Tibial artery (tissue), 4 donors: Measurements from ENCODE around the gene PTPN14.
"Not testable (repeated sequence)": the region's sequence is repeated elsewhere in the genome, so short reads cannot be mapped to it uniquely, and the experiment has no call there.

Source experiments
- DNase-seq, 2 donors: peaks; one replicate each; pipeline ENCODE4 v3.0.0-alpha.2; 2019
- H3K27ac ChIP-seq, 2 donors: fragments of 200-600 bp; sonication (generic) in 1 of 2; 1 replicate in 1 of 2; 2 replicates in 1 of 2; pipeline ENCODE4 v1.5.1; 2018 to 2019; ENCODE audit warnings: mild to moderate bottlenecking in 1 of 2
- H3K27me3 ChIP-seq, 2 donors: fragments of 200-600 bp; sonication (generic) in 1 of 2; one replicate each; pipeline versions ENCODE4 v1.5.1 to v1.6.0; 2016 to 2019
- H3K36me3 ChIP-seq, 3 donors: fragments of 200-600 bp; sonication (generic) in 2 of 3; one replicate each; pipeline ENCODE4 v1.5.1; 2016 to 2019; ENCODE audit warnings: mild to moderate bottlenecking in 2 of 3
- H3K4me1 ChIP-seq, 4 donors: fragments of 200-600 bp; sonication (generic) in 2 of 4; 1 replicate in 3 of 4; 2 replicates in 1 of 4; pipeline ENCODE4 v1.5.1; 2016 to 2019
- H3K4me3 ChIP-seq, 2 donors: fragments of 200-600 bp; sonication (generic) in 1 of 2; 1 replicate in 1 of 2; 2 replicates in 1 of 2; pipeline ENCODE4 v1.5.1; 2018 to 2019; ENCODE audit warnings: mild to moderate bottlenecking in 2 of 2
- H3K9me3 ChIP-seq, 3 donors: fragments of 200-600 bp; sonication (generic) in 1 of 3; one replicate each; pipeline ENCODE4 v1.5.1; 2016 to 2019
- intact Hi-C: fragments of 100-400 bp; cut with DNase I; formaldehyde crosslinking; loops from one replicate; pipeline ENCODE4 v1.15.0; 2023; ENCODE audit warnings: low total_unique reads
- TF ChIP-seq, protein P1 (sequence below), 2 experiments: fragments of 200-600 bp in 1 of 2; fragments of 450-650 bp in 1 of 2; IDR thresholded peaks; one replicate each; pipeline ENCODE4 v1.5.1; 2017 to 2019; ENCODE audit warnings: antibody characterized with exemption in 2 of 2, mild to moderate bottlenecking in 1 of 2, moderate library complexity in 1 of 2

PTPN14 gene

DNA sequence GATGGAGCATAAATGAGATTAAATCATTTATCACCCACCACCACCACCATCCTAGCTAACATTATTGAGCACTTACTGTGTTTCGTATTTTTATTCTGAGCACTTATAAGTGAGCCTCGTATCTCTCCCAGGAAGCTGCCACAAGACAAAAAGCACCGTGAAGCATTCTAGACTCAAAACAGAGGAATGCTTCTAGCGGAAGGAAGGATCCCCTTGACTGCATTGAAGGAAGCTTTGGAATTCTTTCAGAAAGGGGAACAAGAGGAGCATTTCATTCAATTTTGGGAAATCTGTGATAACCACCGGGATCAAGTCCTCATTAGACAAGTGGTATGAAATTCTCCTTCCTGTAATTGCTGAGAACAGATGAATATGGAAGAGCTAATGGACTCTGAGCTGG, 66.3 kb downstream of the PTPN14 start:
- H3K4me1 ChIP-seq, result peaks cover 0 to 28% (median 0%) of the 10 kb centered on the region in 4 donors
- DNase-seq, result no peak
- H3K9me3 ChIP-seq, result no peaks in the 10 kb centered on the region
- H3K27ac ChIP-seq, result no peak overlapping the region
- TF ChIP-seq, protein P1, sequence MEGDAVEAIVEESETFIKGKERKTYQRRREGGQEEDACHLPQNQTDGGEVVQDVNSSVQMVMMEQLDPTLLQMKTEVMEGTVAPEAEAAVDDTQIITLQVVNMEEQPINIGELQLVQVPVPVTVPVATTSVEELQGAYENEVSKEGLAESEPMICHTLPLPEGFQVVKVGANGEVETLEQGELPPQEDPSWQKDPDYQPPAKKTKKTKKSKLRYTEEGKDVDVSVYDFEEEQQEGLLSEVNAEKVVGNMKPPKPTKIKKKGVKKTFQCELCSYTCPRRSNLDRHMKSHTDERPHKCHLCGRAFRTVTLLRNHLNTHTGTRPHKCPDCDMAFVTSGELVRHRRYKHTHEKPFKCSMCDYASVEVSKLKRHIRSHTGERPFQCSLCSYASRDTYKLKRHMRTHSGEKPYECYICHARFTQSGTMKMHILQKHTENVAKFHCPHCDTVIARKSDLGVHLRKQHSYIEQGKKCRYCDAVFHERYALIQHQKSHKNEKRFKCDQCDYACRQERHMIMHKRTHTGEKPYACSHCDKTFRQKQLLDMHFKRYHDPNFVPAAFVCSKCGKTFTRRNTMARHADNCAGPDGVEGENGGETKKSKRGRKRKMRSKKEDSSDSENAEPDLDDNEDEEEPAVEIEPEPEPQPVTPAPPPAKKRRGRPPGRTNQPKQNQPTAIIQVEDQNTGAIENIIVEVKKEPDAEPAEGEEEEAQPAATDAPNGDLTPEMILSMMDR (IDR thresholded peaks at IDR 0.05), result no peak
- no peak overlapping the region for H3K4me3 ChIP-seq
- no peaks in the 10 kb centered on the region for H3K36me3 ChIP-seq
- no peaks in the 10 kb centered on the region for H3K27me3 ChIP-seq
- intact Hi-C loops, result no loop called here

DNA sequence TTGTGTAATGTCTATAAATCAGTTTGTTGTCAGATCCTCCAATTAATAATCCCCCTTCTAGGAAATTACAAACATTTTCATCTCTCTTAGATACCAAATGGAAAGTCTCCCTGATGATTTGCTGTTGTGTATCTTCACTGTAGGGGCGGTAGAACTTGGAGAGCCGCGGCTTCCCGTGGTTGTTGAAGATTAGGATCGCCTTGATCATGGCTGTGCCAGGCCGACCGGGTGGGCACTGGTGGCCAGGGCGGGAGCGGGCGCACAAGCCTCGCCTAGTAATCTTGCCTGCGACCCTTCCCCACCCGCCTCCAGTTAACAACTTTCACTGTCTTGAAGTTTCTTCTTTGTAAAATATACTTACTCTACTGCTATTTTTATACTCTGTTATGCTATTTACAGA, 68.2 kb downstream of the PTPN14 start:
- H3K36me3 ChIP-seq, H3K27me3 ChIP-seq, intact Hi-C loops, DNase-seq, H3K27ac ChIP-seq, H3K4me3 ChIP-seq, H3K9me3 ChIP-seq: not testable (repeated sequence)
- peaks cover 0 to 28% (median 0%) of the 10 kb centered on the region in 4 donors for H3K4me1 ChIP-seq

DNA sequence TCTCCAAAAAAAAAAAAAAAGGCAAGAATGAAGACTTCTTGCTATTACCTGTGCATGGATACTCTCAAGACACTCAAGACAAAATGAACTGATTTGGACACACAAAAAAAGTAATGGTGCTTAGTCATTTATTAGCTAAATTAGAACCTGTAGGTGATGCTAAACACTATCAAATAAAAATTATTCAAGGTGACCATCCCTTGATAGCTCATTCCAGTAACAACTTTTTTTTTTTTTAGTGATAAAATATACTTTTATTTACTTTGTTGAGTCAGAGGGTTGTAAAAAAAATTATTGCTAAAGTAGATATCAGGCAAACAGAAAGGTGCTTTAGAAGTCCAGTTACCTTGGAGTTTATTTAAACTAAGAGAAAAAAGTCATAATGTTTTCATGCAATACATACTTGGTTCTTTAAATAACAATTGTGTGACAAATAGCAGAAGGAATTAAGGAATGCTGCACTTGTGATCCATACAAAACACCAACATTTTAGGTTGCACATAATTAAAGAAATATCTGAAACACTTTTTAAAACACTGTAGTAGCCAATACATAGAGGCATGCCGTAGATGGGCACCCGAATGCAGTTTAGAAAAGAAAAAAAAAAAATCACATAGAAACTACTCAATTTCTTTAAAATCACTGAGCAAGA, 69.3 kb downstream of the PTPN14 start:
- H3K27me3 ChIP-seq, H3K36me3 ChIP-seq, DNase-seq, H3K27ac ChIP-seq, H3K4me3 ChIP-seq, H3K9me3 ChIP-seq, intact Hi-C loops: not testable (repeated sequence)
- peaks cover 0 to 37% (median 3%) of the 10 kb centered on the region in 4 donors for H3K4me1 ChIP-seq

DNA sequence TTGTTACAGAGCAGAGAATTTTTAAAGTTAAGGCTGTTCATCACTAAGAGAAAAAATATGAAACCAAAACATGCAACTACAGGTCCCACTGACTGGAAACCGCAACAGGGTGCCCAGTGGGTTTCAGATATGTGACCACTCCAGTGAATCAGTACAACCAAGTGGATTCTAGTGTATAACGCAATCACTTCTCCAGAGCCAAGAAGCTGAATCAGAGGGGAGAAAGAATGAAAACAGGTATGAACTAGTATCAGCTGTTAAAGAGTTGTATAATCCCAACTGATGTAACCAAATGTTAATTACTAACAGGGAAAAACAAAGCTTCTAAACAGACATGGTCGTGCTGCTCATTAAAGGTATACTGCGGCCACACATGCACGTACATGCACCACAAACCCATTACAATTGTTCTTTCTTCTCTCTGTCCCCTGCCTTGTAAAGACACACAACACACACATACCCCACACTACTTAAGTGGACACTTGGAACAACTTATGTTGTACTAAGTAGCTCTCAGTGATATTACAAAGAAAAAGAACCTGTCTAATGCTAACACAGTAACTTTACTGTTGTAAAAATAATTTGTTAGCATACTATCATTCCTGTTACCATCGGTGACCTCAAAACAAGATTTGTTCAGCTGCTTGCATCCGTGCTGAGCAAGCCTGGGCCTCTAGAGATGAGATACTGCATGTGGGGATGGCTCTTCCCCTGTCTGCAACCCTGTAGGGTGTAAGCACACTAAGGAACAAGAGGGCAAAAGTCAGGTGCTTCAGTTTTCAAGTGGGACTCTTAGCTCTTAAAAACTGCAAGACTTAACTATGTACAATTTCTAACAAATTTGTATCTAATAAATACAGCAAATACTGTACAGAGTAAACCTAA, 74.2 kb downstream of the PTPN14 start:
- TF ChIP-seq, protein P1 (IDR thresholded peaks at IDR 0.05), result no peak
- intact Hi-C loops, result no loop called here
- no peak for DNase-seq
- Histone ChIP-seq H3K27ac (no peak overlapping the region), H3K27me3 (no peaks in the 10 kb centered on the region), H3K4me3 (no peak overlapping the region), H3K36me3 (no peaks in the 10 kb centered on the region), H3K4me1 (peaks cover 0 to 28% (median 7%) of the 10 kb centered on the region in 4 donors), H3K9me3 (no peaks in the 10 kb centered on the region)

DNA sequence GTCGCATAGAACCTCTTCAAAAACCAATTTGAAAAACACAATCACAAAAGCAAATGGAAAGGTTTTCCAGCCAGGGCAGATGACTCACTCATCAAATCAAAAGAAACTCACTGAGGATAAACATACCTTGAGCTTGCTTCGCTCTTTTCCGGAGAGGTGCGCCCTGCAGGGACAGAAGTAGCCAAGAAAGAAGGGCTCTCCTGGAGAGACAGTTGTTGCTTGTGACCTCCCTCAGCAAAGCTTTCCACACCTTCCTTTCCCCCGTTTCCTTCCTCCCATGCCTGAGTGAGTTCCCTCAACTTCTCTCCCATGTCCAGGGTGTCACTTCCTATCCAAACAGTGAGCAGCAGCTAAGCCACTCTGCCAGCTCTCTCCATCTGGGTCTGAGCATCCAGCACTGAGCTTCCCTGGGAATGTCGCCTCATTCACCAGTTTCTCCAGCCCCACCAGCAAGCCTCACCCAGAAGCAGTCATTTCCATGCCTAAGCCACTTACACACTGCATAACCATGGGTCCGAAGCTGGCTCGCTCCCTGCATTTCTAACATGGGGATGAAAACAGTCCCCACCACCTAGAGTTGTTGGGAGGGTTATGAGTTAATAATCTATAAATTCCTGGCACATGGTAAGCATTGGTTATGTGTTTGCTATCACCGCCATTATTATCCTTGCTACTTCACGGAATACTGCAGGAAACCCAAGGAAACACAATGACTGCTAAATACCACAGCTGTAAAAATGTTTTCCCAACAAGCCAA, 75.0 kb downstream of the PTPN14 start:
- H3K36me3 ChIP-seq, result no peaks in the 10 kb centered on the region
- H3K4me1 ChIP-seq, result peaks cover 0 to 31% (median 7%) of the 10 kb centered on the region in 4 donors
- H3K9me3 ChIP-seq, result no peaks in the 10 kb centered on the region
- intact Hi-C loops, result no loop called here
- no peak for DNase-seq
- no peak overlapping the region for H3K4me3 ChIP-seq
- no peak overlapping the region for H3K27ac ChIP-seq
- no peaks in the 10 kb centered on the region for H3K27me3 ChIP-seq
- TF ChIP-seq, protein P1 (IDR thresholded peaks at IDR 0.05), result no peak

DNA sequence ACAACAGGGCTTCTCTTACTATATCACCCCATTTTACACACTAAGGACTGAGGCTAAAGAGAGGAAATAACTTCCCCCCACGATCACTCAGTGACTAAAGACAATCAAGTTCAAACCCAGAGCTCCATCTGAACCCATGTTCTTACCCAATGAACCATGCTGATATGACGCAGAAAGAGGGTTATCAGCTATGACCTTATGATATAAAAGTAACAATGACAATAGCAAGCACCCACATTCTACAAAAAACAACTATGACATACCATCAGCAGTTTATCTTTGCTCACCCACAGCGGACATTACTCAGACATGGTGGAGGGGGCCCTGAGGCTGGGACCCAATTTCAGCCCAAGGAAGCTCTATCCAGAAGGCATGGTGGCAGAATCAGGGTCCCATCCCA, 75.7 kb downstream of the PTPN14 start:
- Histone ChIP-seq H3K9me3 (no peaks in the 10 kb centered on the region), H3K36me3 (no peaks in the 10 kb centered on the region), H3K4me3 (no peak overlapping the region), H3K27me3 (no peaks in the 10 kb centered on the region), H3K27ac (no peak overlapping the region), H3K4me1 (peaks cover 0 to 32% (median 7%) of the 10 kb centered on the region in 4 donors)
- no peak for DNase-seq
- intact Hi-C loops, result no loop called here
- TF ChIP-seq, protein P1 (IDR thresholded peaks at IDR 0.05), result no peak
